ENCODE data around the gene DNAJB14.

DNA sequence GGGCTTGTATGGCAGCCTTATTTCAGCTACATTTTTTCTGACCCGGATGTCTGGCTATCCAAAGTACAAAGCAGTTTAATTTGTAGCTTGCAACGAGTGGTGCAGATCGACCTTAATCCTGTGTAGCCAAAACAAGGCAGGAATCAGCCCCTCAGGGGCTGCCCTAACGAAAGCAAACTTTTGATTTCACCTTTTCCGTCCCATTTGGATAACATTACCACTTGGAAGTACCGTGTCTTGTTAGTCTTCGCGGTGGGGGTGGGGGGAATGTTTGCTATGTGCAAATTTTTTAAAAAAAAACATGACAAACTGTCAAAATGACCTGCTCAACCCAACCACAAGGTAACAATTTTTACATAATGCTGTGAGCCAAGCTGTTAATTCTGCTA lies 766 bp upstream of the DNAJB14 start:
- TF ChIP-seq ZNF274 (CRISPR knock-in tag; IDR thresholded peaks at IDR 0.05) (no peak), RELA (CRISPR knock-in tag; IDR thresholded peaks at IDR 0.05) (no peak), SIX1 (CRISPR knock-in tag; IDR thresholded peaks at IDR 0.05; ENCODE audit: borderline replicate concordance) (no peak), MED8 (CRISPR knock-in tag; IDR thresholded peaks at IDR 0.05; ENCODE audit: insufficient replicate concordance) (no peak), ZNF781 (CRISPR knock-in tag; IDR thresholded peaks at IDR 0.05; ENCODE audit: borderline replicate concordance, not compliant biosample characterization) (no peak)
- TF ChIP-seq, protein P1, sequence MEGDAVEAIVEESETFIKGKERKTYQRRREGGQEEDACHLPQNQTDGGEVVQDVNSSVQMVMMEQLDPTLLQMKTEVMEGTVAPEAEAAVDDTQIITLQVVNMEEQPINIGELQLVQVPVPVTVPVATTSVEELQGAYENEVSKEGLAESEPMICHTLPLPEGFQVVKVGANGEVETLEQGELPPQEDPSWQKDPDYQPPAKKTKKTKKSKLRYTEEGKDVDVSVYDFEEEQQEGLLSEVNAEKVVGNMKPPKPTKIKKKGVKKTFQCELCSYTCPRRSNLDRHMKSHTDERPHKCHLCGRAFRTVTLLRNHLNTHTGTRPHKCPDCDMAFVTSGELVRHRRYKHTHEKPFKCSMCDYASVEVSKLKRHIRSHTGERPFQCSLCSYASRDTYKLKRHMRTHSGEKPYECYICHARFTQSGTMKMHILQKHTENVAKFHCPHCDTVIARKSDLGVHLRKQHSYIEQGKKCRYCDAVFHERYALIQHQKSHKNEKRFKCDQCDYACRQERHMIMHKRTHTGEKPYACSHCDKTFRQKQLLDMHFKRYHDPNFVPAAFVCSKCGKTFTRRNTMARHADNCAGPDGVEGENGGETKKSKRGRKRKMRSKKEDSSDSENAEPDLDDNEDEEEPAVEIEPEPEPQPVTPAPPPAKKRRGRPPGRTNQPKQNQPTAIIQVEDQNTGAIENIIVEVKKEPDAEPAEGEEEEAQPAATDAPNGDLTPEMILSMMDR (CRISPR knock-in tag; IDR thresholded peaks at IDR 0.05), result no peak
- TF ChIP-seq, protein P2, sequence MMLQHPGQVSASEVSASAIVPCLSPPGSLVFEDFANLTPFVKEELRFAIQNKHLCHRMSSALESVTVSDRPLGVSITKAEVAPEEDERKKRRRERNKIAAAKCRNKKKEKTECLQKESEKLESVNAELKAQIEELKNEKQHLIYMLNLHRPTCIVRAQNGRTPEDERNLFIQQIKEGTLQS (CRISPR knock-in tag; IDR thresholded peaks at IDR 0.05), result no peak
- TF ChIP-seq, protein P3, sequence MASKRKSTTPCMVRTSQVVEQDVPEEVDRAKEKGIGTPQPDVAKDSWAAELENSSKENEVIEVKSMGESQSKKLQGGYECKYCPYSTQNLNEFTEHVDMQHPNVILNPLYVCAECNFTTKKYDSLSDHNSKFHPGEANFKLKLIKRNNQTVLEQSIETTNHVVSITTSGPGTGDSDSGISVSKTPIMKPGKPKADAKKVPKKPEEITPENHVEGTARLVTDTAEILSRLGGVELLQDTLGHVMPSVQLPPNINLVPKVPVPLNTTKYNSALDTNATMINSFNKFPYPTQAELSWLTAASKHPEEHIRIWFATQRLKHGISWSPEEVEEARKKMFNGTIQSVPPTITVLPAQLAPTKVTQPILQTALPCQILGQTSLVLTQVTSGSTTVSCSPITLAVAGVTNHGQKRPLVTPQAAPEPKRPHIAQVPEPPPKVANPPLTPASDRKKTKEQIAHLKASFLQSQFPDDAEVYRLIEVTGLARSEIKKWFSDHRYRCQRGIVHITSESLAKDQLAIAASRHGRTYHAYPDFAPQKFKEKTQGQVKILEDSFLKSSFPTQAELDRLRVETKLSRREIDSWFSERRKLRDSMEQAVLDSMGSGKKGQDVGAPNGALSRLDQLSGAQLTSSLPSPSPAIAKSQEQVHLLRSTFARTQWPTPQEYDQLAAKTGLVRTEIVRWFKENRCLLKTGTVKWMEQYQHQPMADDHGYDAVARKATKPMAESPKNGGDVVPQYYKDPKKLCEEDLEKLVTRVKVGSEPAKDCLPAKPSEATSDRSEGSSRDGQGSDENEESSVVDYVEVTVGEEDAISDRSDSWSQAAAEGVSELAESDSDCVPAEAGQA (IDR thresholded peaks at IDR 0.05; ENCODE audit: low read depth), result no peak
- TF ChIP-seq, protein P3 (CRISPR knock-in tag; IDR thresholded peaks at IDR 0.05; ENCODE audit: borderline replicate concordance), result no peak
- TF ChIP-seq, protein P4, sequence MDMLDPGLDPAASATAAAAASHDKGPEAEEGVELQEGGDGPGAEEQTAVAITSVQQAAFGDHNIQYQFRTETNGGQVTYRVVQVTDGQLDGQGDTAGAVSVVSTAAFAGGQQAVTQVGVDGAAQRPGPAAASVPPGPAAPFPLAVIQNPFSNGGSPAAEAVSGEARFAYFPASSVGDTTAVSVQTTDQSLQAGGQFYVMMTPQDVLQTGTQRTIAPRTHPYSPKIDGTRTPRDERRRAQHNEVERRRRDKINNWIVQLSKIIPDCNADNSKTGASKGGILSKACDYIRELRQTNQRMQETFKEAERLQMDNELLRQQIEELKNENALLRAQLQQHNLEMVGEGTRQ (IDR thresholded peaks at IDR 0.05; ENCODE audit: low read depth, low read length), result no peak
- TF ChIP-seq, protein P4 (CRISPR knock-in tag; IDR thresholded peaks at IDR 0.05; ENCODE audit: borderline replicate concordance), result no peak
- TF ChIP-seq, protein P5, sequence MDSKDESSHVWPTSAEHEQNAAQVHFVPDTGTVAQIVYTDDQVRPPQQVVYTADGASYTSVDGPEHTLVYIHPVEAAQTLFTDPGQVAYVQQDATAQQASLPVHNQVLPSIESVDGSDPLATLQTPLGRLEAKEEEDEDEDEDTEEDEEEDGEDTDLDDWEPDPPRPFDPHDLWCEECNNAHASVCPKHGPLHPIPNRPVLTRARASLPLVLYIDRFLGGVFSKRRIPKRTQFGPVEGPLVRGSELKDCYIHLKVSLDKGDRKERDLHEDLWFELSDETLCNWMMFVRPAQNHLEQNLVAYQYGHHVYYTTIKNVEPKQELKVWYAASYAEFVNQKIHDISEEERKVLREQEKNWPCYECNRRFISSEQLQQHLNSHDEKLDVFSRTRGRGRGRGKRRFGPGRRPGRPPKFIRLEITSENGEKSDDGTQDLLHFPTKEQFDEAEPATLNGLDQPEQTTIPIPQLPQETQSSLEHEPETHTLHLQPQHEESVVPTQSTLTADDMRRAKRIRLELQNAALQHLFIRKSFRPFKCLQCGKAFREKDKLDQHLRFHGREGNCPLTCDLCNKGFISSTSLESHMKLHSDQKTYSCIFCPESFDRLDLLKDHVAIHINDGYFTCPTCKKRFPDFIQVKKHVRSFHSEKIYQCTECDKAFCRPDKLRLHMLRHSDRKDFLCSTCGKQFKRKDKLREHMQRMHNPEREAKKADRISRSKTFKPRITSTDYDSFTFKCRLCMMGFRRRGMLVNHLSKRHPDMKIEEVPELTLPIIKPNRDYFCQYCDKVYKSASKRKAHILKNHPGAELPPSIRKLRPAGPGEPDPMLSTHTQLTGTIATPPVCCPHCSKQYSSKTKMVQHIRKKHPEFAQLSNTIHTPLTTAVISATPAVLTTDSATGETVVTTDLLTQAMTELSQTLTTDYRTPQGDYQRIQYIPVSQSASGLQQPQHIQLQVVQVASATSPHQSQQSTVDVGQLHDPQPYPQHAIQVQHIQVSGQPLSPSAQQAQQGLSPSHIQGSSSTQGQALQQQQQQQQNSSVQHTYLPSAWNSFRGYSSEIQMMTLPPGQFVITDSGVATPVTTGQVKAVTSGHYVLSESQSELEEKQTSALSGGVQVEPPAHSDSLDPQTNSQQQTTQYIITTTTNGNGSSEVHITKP (CRISPR knock-in tag; IDR thresholded peaks at IDR 0.05; ENCODE audit: low read depth), result no peak

Measured in HepG2 (cell line).